K562 (cell line): Measurements from ENCODE around the gene ATP5ME. TPM values are rescaled to one million over a fixed set of nuclear protein-coding genes. Genes with fewer than 3 reads are reported as not detected.

Experiments used
- ARID1B ChIP-seq: fragments of 450-650 bp; IDR thresholded peaks from 2 replicates; pipeline ENCODE4 v1.6.1; 2016; ENCODE audit warnings: antibody characterized with exemption, mild to moderate bottlenecking, inconsistent platforms
- BRD9 ChIP-seq: fragments of 450-650 bp; IDR thresholded peaks from 2 replicates; pipeline ENCODE4 v1.6.1; 2018; ENCODE audit warnings: low read depth; ENCODE audit not compliant: partially characterized antibody
- EHMT2 ChIP-seq: fragments of 450-650 bp; IDR thresholded peaks from 2 replicates; pipeline ENCODE4 v1.6.1; 2018; ENCODE audit warnings: antibody characterized with exemption
- RAD21 ChIP-seq, 2 experiments: fragments of 250-450 bp in 1 of 2; fragments of 450-650 bp in 1 of 2; sonication (Bioruptor Pico) in 1 of 2; formaldehyde crosslinking in 1 of 2; IDR thresholded peaks in 1 of 2; conservative IDR thresholded peaks in 1 of 2; 2 replicates each; pipeline versions ENCODE4 v1.4.0 to v1.8.0; 2020 to 2022; ENCODE audit warnings: mild to moderate bottlenecking in 2 of 2, moderate library complexity in 1 of 2
- SIX5 ChIP-seq, 2 experiments: IDR thresholded peaks; 2 replicates each; pipeline ENCODE4 v1.6.1; 2011; ENCODE audit warnings: low read length in 2 of 2, borderline replicate concordance in 1 of 2, low read depth in 1 of 2, mild to moderate bottlenecking in 1 of 2, moderate library complexity in 1 of 2; ENCODE audit not compliant: insufficient read depth in 1 of 2
- SMARCB1 ChIP-seq: IDR thresholded peaks from 2 replicates; pipeline ENCODE4 v1.6.1; 2011; ENCODE audit warnings: improper control_type of control experiment, low read depth; ENCODE audit not compliant: insufficient read length
- TCFL5 ChIP-seq: fragments of 250-450 bp; sonication (Bioruptor Pico); conservative IDR thresholded peaks from 2 replicates; pipeline ENCODE4 v1.6.1; 2021; ENCODE audit warnings: mild to moderate bottlenecking, moderate library complexity, matching md5 sums
- TEAD4 ChIP-seq, 2 experiments: sonication (generic) in 1 of 2; formaldehyde crosslinking in 1 of 2; IDR thresholded peaks; 2 replicates each; pipeline versions ENCODE4 v1.6.1 to v1.8.0; 2012 to 2022; ENCODE audit warnings: borderline replicate concordance in 1 of 2, inconsistent platforms in 1 of 2, low read length in 1 of 2, mild to moderate bottlenecking in 1 of 2, missing genetic modification reagents in 1 of 2
- ZNF143 ChIP-seq: sonication (generic); formaldehyde crosslinking; IDR thresholded peaks from 2 replicates; pipeline ENCODE4 v1.9.0; 2022; ENCODE audit warnings: mild to moderate bottlenecking, missing genetic modification reagents
- ZNF41 ChIP-seq: fragments of 250-450 bp; sonication (Bioruptor Pico); conservative IDR thresholded peaks from 2 replicates; pipeline ENCODE4 v1.4.0; 2020; ENCODE audit warnings: mild to moderate bottlenecking
- ZNF644 ChIP-seq: fragments of 200-800 bp; sonication (Bioruptor generic); IDR thresholded peaks from 2 replicates; pipeline ENCODE4 v1.6.1; 2016; ENCODE audit warnings: low read depth, missing genetic modification characterization, missing compliant biosample characterization
- ZNF764 ChIP-seq: fragments of 250-450 bp; sonication (Bioruptor Pico); IDR thresholded peaks from 2 replicates; pipeline ENCODE4 v1.4.0; 2020; ENCODE audit warnings: low read depth, mild to moderate bottlenecking, moderate library complexity
- polyA plus RNA-seq, 8 experiments: library from polyadenylated mRNA; depleted of rRNA in 4 of 8; stranded (reverse) in 5 of 8; unstranded in 3 of 8; fragments of >200 nt; fragmentation: Nextera tagmentation in 2 of 8; fragmentation: Illumina TruSeq in 1 of 8; extraction: Ambion mirVana in 2 of 8; extraction: Trizol in 1 of 8; gene quantifications; 2 replicates each; pipeline versions ENCODE4 v1.2.1 to v1.2.3, GENCODE V29; 2011 to 2014; ENCODE audit warnings: inconsistent platforms in 1 of 8, missing spikeins in 1 of 8
- total RNA-seq, 7 experiments: library from RNA; depleted of rRNA in 6 of 7; stranded (reverse); fragments of >200 nt in 6 of 7; fragmentation: Illumina TruSeq in 2 of 7; extraction: Trizol in 2 of 7; gene quantifications; 2 replicates each; pipeline versions ENCODE4 v1.2.1 to v1.2.3, GENCODE V29; 2011 to 2021; ENCODE audit warnings: low replicate concordance in 1 of 7
- TF ChIP-seq, protein P1 (sequence below), 3 experiments: IDR thresholded peaks in 2 of 3; conservative IDR thresholded peaks in 1 of 3; 2 replicates each; pipeline ENCODE4 v1.5.1; 2011 to 2012; ENCODE audit warnings: low read length in 3 of 3, mild to moderate bottlenecking in 3 of 3, control low read depth in 2 of 3, improper control_type of control experiment in 1 of 3, inconsistent platforms in 1 of 3, low read depth in 1 of 3, mixed read lengths in 1 of 3, moderate library complexity in 1 of 3; ENCODE audit not compliant: insufficient read depth in 2 of 3
- TF ChIP-seq, protein P2 (sequence below): fragments of 250-450 bp; sonication (Bioruptor Pico); IDR thresholded peaks from 2 replicates; pipeline ENCODE4 v1.8.0; 2022; ENCODE audit warnings: moderate library complexity, mild to moderate bottlenecking, inconsistent platforms
- TF ChIP-seq, protein P3 (sequence below): fragments of 250-450 bp; sonication (Bioruptor Pico); IDR thresholded peaks from 2 replicates; pipeline ENCODE4 v1.4.0; 2020; ENCODE audit warnings: mild to moderate bottlenecking, moderate library complexity
- TF ChIP-seq, protein P4 (sequence below): sonication (generic); formaldehyde crosslinking; IDR thresholded peaks from 2 replicates; pipeline ENCODE4 v1.8.1; 2023; ENCODE audit warnings: mild to moderate bottlenecking, missing genetic modification reagents
- TF ChIP-seq, protein P5 (sequence below): sonication (generic); formaldehyde crosslinking; IDR thresholded peaks from 2 replicates; pipeline ENCODE4 v1.8.0; 2022; ENCODE audit warnings: mild to moderate bottlenecking, missing genetic modification reagents

ATP5ME gene
- total and polyA plus RNA-seq, 9 of the 15 experiments (the other 6 are each of a cell fraction or from before 2014, with no cell fraction given) = 509 to 2,480 (median 887) TPM

DNA sequence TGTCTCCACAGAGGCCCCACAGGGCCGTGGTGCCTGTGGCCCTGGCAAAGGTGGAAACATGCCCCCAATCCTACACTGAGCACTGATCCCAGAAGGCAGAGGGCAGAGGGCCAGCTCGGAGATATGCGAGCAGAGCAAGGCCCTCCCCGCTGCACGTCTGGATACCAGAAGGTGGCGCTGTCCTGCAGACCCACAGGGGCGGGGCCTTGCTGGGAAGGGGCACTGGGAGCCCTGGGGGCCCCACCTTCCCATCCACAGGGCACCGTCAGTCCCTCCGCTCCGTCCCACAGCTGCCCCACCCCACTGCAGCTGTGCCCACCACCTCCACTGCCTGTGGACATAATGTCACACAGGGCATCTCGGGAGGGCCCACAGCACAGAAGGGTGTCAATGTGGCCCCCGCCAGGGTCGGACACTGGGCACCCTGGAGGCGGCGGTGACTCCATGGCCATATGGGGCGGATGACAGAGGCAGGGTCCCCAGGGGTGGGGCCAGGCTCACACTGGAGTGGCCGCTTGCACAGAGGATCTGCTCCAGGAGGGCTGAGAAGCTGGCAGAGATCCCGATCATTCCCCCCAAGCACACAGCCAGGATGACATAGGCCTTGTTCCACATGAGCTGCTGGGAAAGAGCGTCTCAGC, 10.0 kb upstream of the ATP5ME start (continued):
- peak; percentile 8 to 66; a peak in 2 of 4 replicates for TF ChIP-seq RAD21 (CRISPR knock-in tag; conservative IDR thresholded peaks at IDR 0.05 in 1 of 2, IDR thresholded peaks at IDR 0.05 in 1 of 2)
- TF ChIP-seq SIX5 (IDR thresholded peaks at IDR 0.05; ENCODE audit: borderline replicate concordance in 1 of 2, insufficient read depth in 1 of 2, low read depth in 1 of 2, low read length in 2 of 2) = no peak
- TF ChIP-seq ZNF143 (CRISPR knock-in tag) = no peak
- TF ChIP-seq ZNF764 (CRISPR knock-in tag) = no peak
- TF ChIP-seq ARID1B = 0 out of 2 replicates have a peak, but pooled peaks have one; percentile 15
- TF ChIP-seq, protein P1, sequence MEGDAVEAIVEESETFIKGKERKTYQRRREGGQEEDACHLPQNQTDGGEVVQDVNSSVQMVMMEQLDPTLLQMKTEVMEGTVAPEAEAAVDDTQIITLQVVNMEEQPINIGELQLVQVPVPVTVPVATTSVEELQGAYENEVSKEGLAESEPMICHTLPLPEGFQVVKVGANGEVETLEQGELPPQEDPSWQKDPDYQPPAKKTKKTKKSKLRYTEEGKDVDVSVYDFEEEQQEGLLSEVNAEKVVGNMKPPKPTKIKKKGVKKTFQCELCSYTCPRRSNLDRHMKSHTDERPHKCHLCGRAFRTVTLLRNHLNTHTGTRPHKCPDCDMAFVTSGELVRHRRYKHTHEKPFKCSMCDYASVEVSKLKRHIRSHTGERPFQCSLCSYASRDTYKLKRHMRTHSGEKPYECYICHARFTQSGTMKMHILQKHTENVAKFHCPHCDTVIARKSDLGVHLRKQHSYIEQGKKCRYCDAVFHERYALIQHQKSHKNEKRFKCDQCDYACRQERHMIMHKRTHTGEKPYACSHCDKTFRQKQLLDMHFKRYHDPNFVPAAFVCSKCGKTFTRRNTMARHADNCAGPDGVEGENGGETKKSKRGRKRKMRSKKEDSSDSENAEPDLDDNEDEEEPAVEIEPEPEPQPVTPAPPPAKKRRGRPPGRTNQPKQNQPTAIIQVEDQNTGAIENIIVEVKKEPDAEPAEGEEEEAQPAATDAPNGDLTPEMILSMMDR (IDR thresholded peaks at IDR 0.05 in 2 of 3, conservative IDR thresholded peaks at IDR 0.05 in 1 of 3; ENCODE audit: insufficient read depth in 2 of 3, low read depth in 1 of 3, low read length in 3 of 3) = peak; percentile 82 to 85 (median 84)
- no peak for TF ChIP-seq EHMT2
- TF ChIP-seq TCFL5 (CRISPR knock-in tag) = no peak
- TF ChIP-seq, protein P2, sequence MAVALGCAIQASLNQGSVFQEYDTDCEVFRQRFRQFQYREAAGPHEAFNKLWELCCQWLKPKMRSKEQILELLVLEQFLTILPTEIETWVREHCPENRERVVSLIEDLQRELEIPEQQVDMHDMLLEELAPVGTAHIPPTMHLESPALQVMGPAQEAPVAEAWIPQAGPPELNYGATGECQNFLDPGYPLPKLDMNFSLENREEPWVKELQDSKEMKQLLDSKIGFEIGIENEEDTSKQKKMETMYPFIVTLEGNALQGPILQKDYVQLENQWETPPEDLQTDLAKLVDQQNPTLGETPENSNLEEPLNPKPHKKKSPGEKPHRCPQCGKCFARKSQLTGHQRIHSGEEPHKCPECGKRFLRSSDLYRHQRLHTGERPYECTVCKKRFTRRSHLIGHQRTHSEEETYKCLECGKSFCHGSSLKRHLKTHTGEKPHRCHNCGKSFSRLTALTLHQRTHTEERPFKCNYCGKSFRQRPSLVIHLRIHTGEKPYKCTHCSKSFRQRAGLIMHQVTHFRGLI (CRISPR knock-in tag) = no peak
- TF ChIP-seq, protein P3, sequence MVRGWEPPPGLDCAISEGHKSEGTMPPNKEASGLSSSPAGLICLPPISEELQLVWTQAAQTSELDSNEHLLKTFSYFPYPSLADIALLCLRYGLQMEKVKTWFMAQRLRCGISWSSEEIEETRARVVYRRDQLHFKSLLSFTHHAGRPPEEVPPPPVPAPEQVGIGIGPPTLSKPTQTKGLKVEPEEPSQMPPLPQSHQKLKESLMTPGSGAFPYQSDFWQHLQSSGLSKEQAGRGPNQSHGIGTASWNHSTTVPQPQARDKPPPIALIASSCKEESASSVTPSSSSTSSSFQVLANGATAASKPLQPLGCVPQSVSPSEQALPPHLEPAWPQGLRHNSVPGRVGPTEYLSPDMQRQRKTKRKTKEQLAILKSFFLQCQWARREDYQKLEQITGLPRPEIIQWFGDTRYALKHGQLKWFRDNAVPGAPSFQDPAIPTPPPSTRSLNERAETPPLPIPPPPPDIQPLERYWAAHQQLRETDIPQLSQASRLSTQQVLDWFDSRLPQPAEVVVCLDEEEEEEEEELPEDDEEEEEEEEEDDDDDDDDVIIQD (CRISPR knock-in tag) = no peak
- TF ChIP-seq TEAD4 (IDR thresholded peaks at IDR 0.05; ENCODE audit: low read length) = 0 out of 2 replicates have a peak, but pooled peaks have one; percentile 11
- no peak for TF ChIP-seq TEAD4 (CRISPR knock-in tag; IDR thresholded peaks at IDR 0.05; ENCODE audit: borderline replicate concordance)
- no peak for TF ChIP-seq ZNF41
- TF ChIP-seq, protein P4, sequence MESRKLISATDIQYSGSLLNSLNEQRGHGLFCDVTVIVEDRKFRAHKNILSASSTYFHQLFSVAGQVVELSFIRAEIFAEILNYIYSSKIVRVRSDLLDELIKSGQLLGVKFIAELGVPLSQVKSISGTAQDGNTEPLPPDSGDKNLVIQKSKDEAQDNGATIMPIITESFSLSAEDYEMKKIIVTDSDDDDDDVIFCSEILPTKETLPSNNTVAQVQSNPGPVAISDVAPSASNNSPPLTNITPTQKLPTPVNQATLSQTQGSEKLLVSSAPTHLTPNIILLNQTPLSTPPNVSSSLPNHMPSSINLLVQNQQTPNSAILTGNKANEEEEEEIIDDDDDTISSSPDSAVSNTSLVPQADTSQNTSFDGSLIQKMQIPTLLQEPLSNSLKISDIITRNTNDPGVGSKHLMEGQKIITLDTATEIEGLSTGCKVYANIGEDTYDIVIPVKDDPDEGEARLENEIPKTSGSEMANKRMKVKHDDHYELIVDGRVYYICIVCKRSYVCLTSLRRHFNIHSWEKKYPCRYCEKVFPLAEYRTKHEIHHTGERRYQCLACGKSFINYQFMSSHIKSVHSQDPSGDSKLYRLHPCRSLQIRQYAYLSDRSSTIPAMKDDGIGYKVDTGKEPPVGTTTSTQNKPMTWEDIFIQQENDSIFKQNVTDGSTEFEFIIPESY (CRISPR knock-in tag) = peak; percentile 44; the same call in 1 of the 2 replicates
- TF ChIP-seq BRD9 = no peak
- no peak for TF ChIP-seq ZNF644 (tag)
- TF ChIP-seq SMARCB1 = no peak
- TF ChIP-seq, protein P5, sequence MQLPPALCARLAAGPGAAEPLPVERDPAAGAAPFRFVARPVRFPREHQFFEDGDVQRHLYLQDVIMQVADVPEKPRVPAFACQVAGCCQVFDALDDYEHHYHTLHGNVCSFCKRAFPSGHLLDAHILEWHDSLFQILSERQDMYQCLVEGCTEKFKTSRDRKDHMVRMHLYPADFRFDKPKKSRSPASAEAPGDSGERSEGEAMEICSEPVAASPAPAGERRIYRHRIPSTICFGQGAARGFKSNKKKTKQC (CRISPR knock-in tag) = no peak
